ENCODE data around the gene SERPINA1. TPM values are rescaled to one million over a fixed set of nuclear protein-coding genes. Genes with fewer than 3 reads are reported as not detected.

The SERPINA1 gene
- total and polyA plus RNA-seq, 2 experiments from 2014 or later: 0.69 to 2.6 TPM

- no peaks in the 10 kb centered on the region for H3K36me3 ChIP-seq
- no peak for TF ChIP-seq CTCF (IDR thresholded peaks at IDR 0.05; ENCODE audit: low read depth, low read length)
- H3K27ac ChIP-seq: no peak overlapping the region
- no peak overlapping the region for H3K4me3 ChIP-seq
- no peaks in the 10 kb centered on the region for H3K4me1 ChIP-seq (ENCODE audit: low read depth)
- H3K27me3 ChIP-seq: no peaks in the 10 kb centered on the region
- no peaks in the 10 kb centered on the region for H3K9me3 ChIP-seq (ENCODE audit: low read depth)
- no peak for DNase-seq (ENCODE audit: low read depth in 1 of 2, low spot score in 1 of 2)
Observed at GRCh38 chr14:94385553-94386057, 2.8 kb downstream of the SERPINA1 start.

- Histone ChIP-seq H3K4me3 (no peak overlapping the region), H3K27ac (no peak overlapping the region), H3K36me3 (no peaks in the 10 kb centered on the region), H3K4me1 (ENCODE audit: low read depth) (no peaks in the 10 kb centered on the region), H3K9me3 (ENCODE audit: low read depth) (no peaks in the 10 kb centered on the region), H3K27me3 (no peaks in the 10 kb centered on the region)
- TF ChIP-seq CTCF (IDR thresholded peaks at IDR 0.05; ENCODE audit: low read depth, low read length): no peak
- no peak for DNase-seq (ENCODE audit: low read depth in 1 of 2, low spot score in 1 of 2)
Observed at GRCh38 chr14:94384342-94384741, 4.1 kb downstream of the SERPINA1 start.

GRCh38 chr14:94383777-94384176 lies 4.6 kb downstream of the SERPINA1 start:
- Histone ChIP-seq H3K9me3 (ENCODE audit: low read depth) (no peaks in the 10 kb centered on the region), H3K27me3 (no peaks in the 10 kb centered on the region), H3K36me3 (no peaks in the 10 kb centered on the region), H3K27ac (no peak overlapping the region), H3K4me1 (ENCODE audit: low read depth) (no peaks in the 10 kb centered on the region), H3K4me3 (no peak overlapping the region)
- no peak for TF ChIP-seq CTCF (IDR thresholded peaks at IDR 0.05; ENCODE audit: low read depth, low read length)
- no peak for DNase-seq (ENCODE audit: low read depth in 1 of 2, low spot score in 1 of 2)

GRCh38 chr14:94382716-94383596 lies 5.4 kb downstream of the SERPINA1 start:
- Histone ChIP-seq H3K36me3 (no peaks in the 10 kb centered on the region), H3K9me3 (ENCODE audit: low read depth) (no peaks in the 10 kb centered on the region), H3K27ac (no peak overlapping the region), H3K4me3 (no peak overlapping the region), H3K27me3 (no peaks in the 10 kb centered on the region), H3K4me1 (ENCODE audit: low read depth) (no peaks in the 10 kb centered on the region)
- no peak for DNase-seq (ENCODE audit: low read depth in 1 of 2, low spot score in 1 of 2)
- no peak for TF ChIP-seq CTCF (IDR thresholded peaks at IDR 0.05; ENCODE audit: low read depth, low read length)

- no peaks in the 10 kb centered on the region for H3K36me3 ChIP-seq
- no peaks in the 10 kb centered on the region for H3K4me1 ChIP-seq (ENCODE audit: low read depth)
- no peaks in the 10 kb centered on the region for H3K27me3 ChIP-seq
- DNase-seq (ENCODE audit: low read depth in 1 of 2, low spot score in 1 of 2): no peak
- no peak overlapping the region for H3K4me3 ChIP-seq
- no peaks in the 10 kb centered on the region for H3K9me3 ChIP-seq (ENCODE audit: low read depth)
- no peak overlapping the region for H3K27ac ChIP-seq
- TF ChIP-seq CTCF (IDR thresholded peaks at IDR 0.05; ENCODE audit: low read depth, low read length): no peak
Observed at GRCh38 chr14:94382099-94382715, 6.2 kb downstream of the SERPINA1 start.
